ENCODE results near the gene PRMT1.
"Not testable (repeated sequence)": the region's sequence is repeated elsewhere in the genome, so short reads cannot be mapped to it uniquely, and the experiment has no call there.

Gene PRMT1

GRCh38 chr19:49677231-49677900, at the start of gene PRMT1:
PRMT1 (plus strand) TSS chr19:49677271; CDS start chr19:49677281, 10 bp downstream.
- Histone ChIP-seq H3K4me3 (peak within 1 kb of the TSS; percentile 68 to 99 (median 93)), H3K27ac (peak within 1 kb of the TSS; percentile 81 to 98 (median 96))

- Histone ChIP-seq H3K27ac (no peak overlapping the region), H3K4me3 (no peak overlapping the region)
Observed at GRCh38 chr19:49629659-49630058, 47.4 kb upstream of the PRMT1 start.

GRCh38 chr19:49631014-49631588, 46.0 kb upstream of the PRMT1 start:
- peak overlapping the region in 3 of 21 experiments; percentile 35 to 47 (median 38) for H3K27ac ChIP-seq
- H3K4me3 ChIP-seq = no peak overlapping the region

- Histone ChIP-seq H3K4me3 (no peak overlapping the region), H3K27ac (no peak overlapping the region)
Observed at GRCh38 chr19:49631610-49632192, 45.4 kb upstream of the PRMT1 start.

GRCh38 chr19:49632576-49632975, 44.5 kb upstream of the PRMT1 start:
- no peak overlapping the region for H3K4me3 ChIP-seq
- no peak overlapping the region for H3K27ac ChIP-seq

- H3K4me3 ChIP-seq = not testable (repeated sequence)
- H3K27ac ChIP-seq = peak overlapping the region in 1 of 21 experiments; percentile 26
Observed at GRCh38 chr19:49633273-49633672, 43.8 kb upstream of the PRMT1 start.

GRCh38 chr19:49635530-49636232, 41.4 kb upstream of the PRMT1 start:
- Histone ChIP-seq H3K4me3 (no peak overlapping the region), H3K27ac (peak overlapping the region in 12 of 21 experiments; percentile 15 to 82 (median 67))

GRCh38 chr19:49636233-49636932, 40.7 kb upstream of the PRMT1 start:
- H3K27ac ChIP-seq = peak overlapping the region in 10 of 21 experiments; percentile 15 to 82 (median 67)
- no peak overlapping the region for H3K4me3 ChIP-seq

GRCh38 chr19:49637821-49638738, 39.0 kb upstream of the PRMT1 start:
- peak overlapping the region in 20 of 21 experiments; percentile 55 to 99 (median 80) for H3K27ac ChIP-seq
- peak overlapping the region in 6 of 7 experiments; percentile 1 to 97 (median 53) for H3K4me3 ChIP-seq

GRCh38 chr19:49639401-49640112, 37.5 kb upstream of the PRMT1 start:
- peak overlapping the region; percentile 51 to 97 (median 56) for H3K4me3 ChIP-seq
- peak overlapping the region; percentile 17 to 100 (median 96) for H3K27ac ChIP-seq

- Histone ChIP-seq H3K4me3 (peak within 1 kb of the TSS; percentile 51 to 97 (median 56)), H3K27ac (peak within 1 kb of the TSS; percentile 70 to 100 (median 98))
Observed at GRCh38 chr19:49640113-49640898, 36.8 kb upstream of the PRMT1 start, which contains the start of gene RRAS. RRAS (minus strand) TSS chr19:49640143; CDS start chr19:49640098, 45 bp downstream.

GRCh38 chr19:49641688-49642491, 35.2 kb upstream of the PRMT1 start, which contains the start of gene SCAF1:
SCAF1 (plus strand) TSS chr19:49642209; CDS start chr19:49645027, 2,818 bp downstream.
- Histone ChIP-seq H3K27ac (peak within 1 kb of the TSS; percentile 92 to 100 (median 98)), H3K4me3 (peak within 1 kb of the TSS; percentile 77 to 97 (median 95))

GRCh38 chr19:49642492-49643035, 34.5 kb upstream of the PRMT1 start:
- Histone ChIP-seq H3K27ac (peak overlapping the region; percentile 87 to 100 (median 98)), H3K4me3 (peak overlapping the region; percentile 77 to 97 (median 95))

GRCh38 chr19:49643466-49643865, 33.6 kb upstream of the PRMT1 start:
- peak overlapping the region in 1 of 7 experiments; percentile 77 for H3K4me3 ChIP-seq
- peak overlapping the region in 2 of 21 experiments; percentile 93 to 99 for H3K27ac ChIP-seq

GRCh38 chr19:49645592-49645991, 31.5 kb upstream of the PRMT1 start:
- peak overlapping the region in 1 of 21 experiments; percentile 20 for H3K27ac ChIP-seq
- no peak overlapping the region for H3K4me3 ChIP-seq

- peak overlapping the region in 1 of 21 experiments; percentile 8 for H3K27ac ChIP-seq
Observed at GRCh38 chr19:49645995-49646394, 31.1 kb upstream of the PRMT1 start.

More at GRCh38 chr19:49645995-49646394, 31.1 kb upstream of the PRMT1 start:
- no peak overlapping the region for H3K4me3 ChIP-seq

All from skin epidermis (tissue), 12 donors.